Measurements from ENCODE around the gene EFL1. TPM values are rescaled to one million over a fixed set of nuclear protein-coding genes. Genes with fewer than 3 reads are reported as not detected.
"Not testable (repeated sequence)": the region's sequence is repeated elsewhere in the genome, so short reads cannot be mapped to it uniquely, and the experiment has no call there.

Gene EFL1
- total RNA-seq, 1 experiment from 2014 or later: 25.6 TPM

DNA sequence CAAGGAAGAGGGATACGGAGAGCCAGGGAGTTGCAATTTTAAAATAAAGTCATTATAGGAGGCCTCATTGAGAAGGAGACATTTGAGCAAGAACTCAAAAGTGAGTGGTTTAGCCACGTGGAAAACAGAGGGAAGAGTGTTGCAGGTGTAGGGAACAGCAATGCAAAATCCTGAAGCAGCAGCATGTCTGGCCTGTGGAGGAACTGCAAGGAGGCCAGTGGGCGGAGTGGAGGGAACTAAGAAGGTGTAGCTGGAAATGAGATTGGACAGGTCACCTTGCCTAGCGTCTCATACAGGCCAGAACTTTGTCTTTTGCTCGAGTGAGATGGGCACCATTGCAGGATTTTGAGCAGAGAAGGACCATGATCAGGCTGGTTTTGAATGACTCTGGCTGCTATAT, 35.0 kb upstream of the EFL1 start:
- Histone ChIP-seq H3K27ac (no peak overlapping the region), H3K4me1 (no peaks in the 10 kb centered on the region), H3K36me3 (no peaks in the 10 kb centered on the region), H3K4me3 (no peak overlapping the region), H3K27me3 (no peaks in the 10 kb centered on the region), H3K9me3 (replicated peaks) (no peaks in the 10 kb centered on the region)
- no peak for DNase-seq

GRCh38 chr15:82294061-82294690, 31.6 kb upstream of the EFL1 start:
- DNase-seq: no peak
- H3K27ac ChIP-seq: no peak overlapping the region
- no peaks in the 10 kb centered on the region for H3K27me3 ChIP-seq
- H3K4me1 ChIP-seq: no peaks in the 10 kb centered on the region
- no peak overlapping the region for H3K4me3 ChIP-seq
- no peaks in the 10 kb centered on the region for H3K9me3 ChIP-seq (replicated peaks)
- no peaks in the 10 kb centered on the region for H3K36me3 ChIP-seq

DNA sequence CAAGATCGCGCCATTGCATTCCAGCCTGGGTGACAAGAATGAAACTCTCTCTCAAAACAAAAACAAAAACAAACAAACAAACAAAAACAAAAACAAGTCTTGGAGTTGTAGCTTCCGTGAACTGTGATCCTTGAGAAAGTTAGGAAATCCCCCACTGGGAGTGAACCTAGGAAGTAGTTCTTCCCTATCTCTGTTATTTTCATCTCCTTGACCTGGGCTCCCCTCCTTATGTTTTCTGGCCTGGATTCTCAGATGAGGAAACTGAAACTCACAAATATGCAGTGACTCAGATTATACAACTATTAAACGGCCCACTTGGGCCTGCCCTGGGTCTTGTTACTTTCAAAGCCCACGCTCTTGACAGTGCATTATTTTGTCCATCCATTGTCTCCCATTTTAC, 29.7 kb upstream of the EFL1 start:
- Histone ChIP-seq H3K4me3 (no peak overlapping the region), H3K27me3 (no peaks in the 10 kb centered on the region), H3K27ac (no peak overlapping the region), H3K36me3 (no peaks in the 10 kb centered on the region), H3K9me3 (replicated peaks) (no peaks in the 10 kb centered on the region), H3K4me1 (no peaks in the 10 kb centered on the region)
- DNase-seq: no peak

- not testable (repeated sequence) for H3K27me3 ChIP-seq; H3K36me3 ChIP-seq; H3K9me3 ChIP-seq (replicated peaks); DNase-seq; H3K4me3 ChIP-seq; H3K27ac ChIP-seq; H3K4me1 ChIP-seq
Measured at GRCh38 chr15:82288202-82288601, 25.7 kb upstream of the EFL1 start.

DNA sequence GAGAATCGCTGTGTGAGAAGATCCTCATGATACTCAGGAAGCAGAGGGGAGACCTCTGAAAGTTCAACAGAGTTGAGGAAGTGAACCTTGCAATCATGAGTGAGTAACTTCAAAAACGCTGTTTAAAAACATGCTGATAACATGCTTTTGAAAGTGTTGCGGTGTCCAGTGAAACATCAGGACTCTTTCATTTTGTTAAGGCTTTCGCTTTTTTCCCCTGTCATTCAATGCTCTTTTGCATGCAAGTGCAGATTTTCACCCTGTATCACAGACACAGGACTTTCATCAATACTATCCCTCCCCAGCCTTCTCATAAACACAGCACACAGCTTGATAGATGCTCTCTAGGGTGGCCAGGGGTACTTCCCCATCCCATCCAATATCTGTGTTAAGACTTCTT, 23.9 kb upstream of the EFL1 start:
- H3K27ac ChIP-seq; H3K4me3 ChIP-seq; H3K36me3 ChIP-seq; DNase-seq; H3K9me3 ChIP-seq (replicated peaks); H3K27me3 ChIP-seq; H3K4me1 ChIP-seq: not testable (repeated sequence)

GRCh38 chr15:82284381-82284780, 21.8 kb upstream of the EFL1 start:
- H3K27me3 ChIP-seq; DNase-seq; H3K4me1 ChIP-seq; H3K4me3 ChIP-seq; H3K27ac ChIP-seq; H3K9me3 ChIP-seq (replicated peaks); H3K36me3 ChIP-seq: not testable (repeated sequence)

DNA sequence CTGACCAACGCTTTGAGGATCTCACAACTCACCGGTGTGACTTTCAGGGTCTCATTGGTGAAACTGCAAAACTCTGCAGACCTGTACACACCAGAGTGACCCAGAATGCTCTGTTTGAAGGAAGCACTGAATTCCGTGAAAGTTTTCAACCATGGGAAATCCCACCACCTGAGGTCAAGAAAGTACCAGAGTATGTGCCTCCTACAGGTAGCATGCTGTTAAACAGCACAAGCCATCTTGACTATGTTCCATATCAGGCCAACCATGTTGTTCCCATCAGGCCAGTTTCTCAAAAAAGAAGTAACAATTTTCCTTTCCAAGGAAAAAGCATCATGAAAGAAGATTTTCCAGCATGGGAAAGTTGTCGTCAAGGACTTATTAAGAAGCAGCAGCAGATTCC, 19.9 kb upstream of the EFL1 start:
- H3K27ac ChIP-seq; H3K36me3 ChIP-seq; H3K27me3 ChIP-seq; DNase-seq; H3K9me3 ChIP-seq (replicated peaks); H3K4me1 ChIP-seq; H3K4me3 ChIP-seq: not testable (repeated sequence)

- not testable (repeated sequence) for H3K27ac ChIP-seq; H3K4me3 ChIP-seq; DNase-seq; H3K4me1 ChIP-seq; H3K27me3 ChIP-seq; H3K9me3 ChIP-seq (replicated peaks); H3K36me3 ChIP-seq
Measured at GRCh38 chr15:82281276-82281675, 18.7 kb upstream of the EFL1 start.

DNA sequence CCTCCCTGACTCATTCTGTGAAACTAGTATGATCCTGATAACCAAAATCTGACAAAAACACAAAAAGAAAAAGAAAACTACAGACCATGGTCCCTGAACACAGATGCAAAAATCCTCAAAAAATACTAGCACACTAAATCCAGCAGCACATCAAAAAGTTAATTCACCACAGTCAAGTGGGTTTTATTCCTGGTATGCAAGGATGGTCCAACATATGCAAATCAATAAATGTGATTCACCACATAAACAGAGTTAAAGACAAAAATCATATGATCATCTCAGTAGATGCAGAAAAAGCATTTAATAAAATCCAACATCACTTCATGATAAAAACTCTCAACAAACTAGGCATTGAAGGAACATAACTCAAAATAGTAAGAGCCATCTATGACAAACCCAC, 12.9 kb upstream of the EFL1 start:
- DNase-seq: no peak
- H3K4me3 ChIP-seq: no peak overlapping the region
- H3K9me3 ChIP-seq (replicated peaks): no peaks in the 10 kb centered on the region; the same call in 1 of the 2 replicates
- H3K27ac ChIP-seq: no peak overlapping the region
- no peaks in the 10 kb centered on the region for H3K36me3 ChIP-seq
- H3K4me1 ChIP-seq: no peaks in the 10 kb centered on the region
- H3K27me3 ChIP-seq: no peaks in the 10 kb centered on the region

GRCh38 chr15:82272154-82272553, 9.6 kb upstream of the EFL1 start:
- Histone ChIP-seq H3K27me3 (no peaks in the 10 kb centered on the region), H3K36me3 (no peaks in the 10 kb centered on the region), H3K4me3 (no peak overlapping the region), H3K9me3 (replicated peaks) (no peaks in the 10 kb centered on the region; the same call in 1 of the 2 replicates), H3K4me1 (no peaks in the 10 kb centered on the region), H3K27ac (no peak overlapping the region)
- DNase-seq: no peak

DNA sequence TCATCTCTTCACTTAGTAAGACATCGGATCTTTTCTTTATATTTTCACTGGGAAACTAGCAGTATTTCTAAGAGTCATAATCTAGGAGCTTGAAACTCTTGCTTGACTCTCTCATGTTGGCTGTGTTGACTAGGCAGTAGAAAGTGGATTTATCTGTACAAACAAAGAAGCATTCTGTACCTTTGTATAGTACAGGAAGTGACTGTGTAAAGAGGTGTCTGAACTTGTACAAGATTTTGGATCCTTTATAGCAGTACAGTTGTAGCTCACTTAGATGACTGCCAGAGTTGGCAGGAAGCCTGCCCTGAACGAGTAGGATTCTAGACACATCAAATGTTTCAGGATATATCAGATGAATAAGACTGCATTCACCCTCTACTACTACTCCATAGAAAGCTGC, 5.9 kb upstream of the EFL1 start:
- not testable (repeated sequence) for H3K27me3 ChIP-seq; H3K27ac ChIP-seq; H3K9me3 ChIP-seq (replicated peaks); H3K4me3 ChIP-seq; H3K4me1 ChIP-seq; DNase-seq; H3K36me3 ChIP-seq

DNA sequence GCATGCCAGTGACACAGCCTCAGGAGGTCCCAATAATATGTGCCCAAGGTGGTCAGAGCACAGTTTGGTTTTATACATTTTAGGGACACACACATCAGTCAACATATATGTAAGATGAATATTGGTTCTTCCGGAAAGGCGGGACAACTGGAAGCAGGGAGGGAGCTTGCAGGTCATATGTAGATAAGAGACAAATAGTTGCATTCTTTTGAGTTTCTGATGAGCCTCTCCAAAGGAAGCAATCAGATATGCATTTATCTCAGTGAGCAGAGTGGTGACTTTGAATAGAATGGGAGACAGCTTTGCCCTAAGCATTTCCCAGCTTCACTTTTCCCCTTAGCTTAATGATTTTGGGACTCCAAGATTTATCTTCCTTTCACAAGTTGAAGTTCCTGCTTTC, 4.6 kb upstream of the EFL1 start:
- DNase-seq, H3K36me3 ChIP-seq: not testable (repeated sequence)

DNA sequence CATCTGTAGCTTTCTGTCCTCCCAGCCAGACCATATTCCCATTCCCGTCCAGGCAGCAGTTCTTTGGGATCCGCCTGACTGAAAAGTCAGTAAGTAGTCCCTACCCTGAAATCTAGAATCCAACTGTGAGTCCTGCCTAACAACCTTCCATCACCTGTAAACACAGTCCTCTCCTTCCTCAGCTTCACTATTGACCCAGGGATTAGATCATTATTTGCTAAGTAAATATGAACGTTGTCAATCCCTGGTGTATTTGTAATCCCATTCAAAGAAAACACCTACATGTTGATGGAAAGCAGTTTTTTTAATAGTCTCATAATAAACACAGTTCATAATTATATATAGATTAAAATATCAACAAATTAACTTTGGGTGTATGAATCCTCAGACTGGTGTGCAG, 816 bp upstream of the EFL1 start:
- peak overlapping the region; percentile 99 for H3K4me3 ChIP-seq
- H3K9me3 ChIP-seq (replicated peaks): no peaks in the 10 kb centered on the region
- H3K4me1 ChIP-seq: 0 out of 2 replicates have a peak, but pooled peaks cover 5% of the 10 kb centered on the region
- peaks cover 3% of the 10 kb centered on the region; the same call in 1 of the 2 replicates for H3K36me3 ChIP-seq
- no peak overlapping the region for H3K27ac ChIP-seq
- no peaks in the 10 kb centered on the region for H3K27me3 ChIP-seq
- peak in 1 of 2 experiments; percentile 2 for DNase-seq

More for the DNA sequence above, 4.6 kb upstream of the EFL1 start:
- not testable (repeated sequence) for H3K9me3 ChIP-seq (replicated peaks); H3K4me1 ChIP-seq; H3K4me3 ChIP-seq; H3K27ac ChIP-seq; H3K27me3 ChIP-seq

GRCh38 chr15:82261566-82262421, 740 bp downstream of the EFL1 start:
- H3K4me1 ChIP-seq; H3K27me3 ChIP-seq; H3K36me3 ChIP-seq; H3K9me3 ChIP-seq (replicated peaks): not testable (repeated sequence)
- Histone ChIP-seq H3K27ac (peak overlapping the region; percentile 49; the same call in 1 of the 2 replicates), H3K4me3 (peak overlapping the region; percentile 99)
- peak; percentile 19 to 31 for DNase-seq

- DNase-seq: not testable (repeated sequence)
Measured at GRCh38 chr15:82248261-82248660, 14.3 kb downstream of the EFL1 start.

DNA sequence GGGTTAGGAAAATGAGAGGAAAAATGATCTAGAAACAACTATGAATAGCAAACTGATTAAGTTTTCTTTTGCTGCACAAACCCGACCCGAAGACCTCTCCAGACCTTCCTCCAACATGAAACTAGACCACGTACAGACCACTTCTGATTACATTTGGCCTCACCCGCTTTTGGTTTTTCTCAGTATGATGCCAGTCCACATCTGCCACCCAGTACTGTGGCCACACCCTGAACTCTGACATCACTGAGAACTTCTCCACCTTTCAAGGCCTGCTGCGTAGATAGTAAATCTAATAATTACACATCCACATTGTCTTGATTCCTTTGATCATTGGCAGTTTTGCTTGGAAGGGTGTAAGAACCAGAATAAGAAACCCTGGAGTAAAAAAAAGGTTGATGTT, 16.6 kb downstream of the EFL1 start:
- H3K36me3 ChIP-seq; H3K4me3 ChIP-seq; H3K9me3 ChIP-seq (replicated peaks); DNase-seq; H3K4me1 ChIP-seq; H3K27ac ChIP-seq; H3K27me3 ChIP-seq: not testable (repeated sequence)

More at GRCh38 chr15:82248261-82248660, 14.3 kb downstream of the EFL1 start:
- H3K27ac ChIP-seq; H3K4me3 ChIP-seq; H3K4me1 ChIP-seq; H3K36me3 ChIP-seq; H3K27me3 ChIP-seq; H3K9me3 ChIP-seq (replicated peaks): not testable (repeated sequence)
